HG03175 (cell line): ENCODE data around the gene STPG4.
A peak's percentile ranks its signal among the peaks of the same experiment; 100 is the strongest.
"Not testable (repeated sequence)": the region's sequence is repeated elsewhere in the genome, so short reads cannot be mapped to it uniquely, and the experiment has no call there.

Source experiments
- ATAC-seq: cut with Tn5 transposase; IDR thresholded peaks from one replicate; pipeline ENCODE4 v1.9.1; 2021; ENCODE audit warnings: mild to moderate bottlenecking, moderate library complexity; ENCODE audit not compliant: unreplicated experiment

The STPG4 gene

GRCh38 chr2:47155091-47155876, at the start of gene STPG4:
Gene STPG4 (minus strand): TSS chr2:47155308. CDS start chr2:47155251, 57 bp downstream.
- no peak for ATAC-seq

- ATAC-seq: no peak
Observed at GRCh38 chr2:47204691-47205090, 49.6 kb upstream of the STPG4 start.

GRCh38 chr2:47203995-47204394, 48.9 kb upstream of the STPG4 start:
- ATAC-seq: no peak

- no peak for ATAC-seq
Observed at GRCh38 chr2:47201224-47201623, 46.1 kb upstream of the STPG4 start.

GRCh38 chr2:47198985-47199451, 43.9 kb upstream of the STPG4 start:
- no peak for ATAC-seq

- no peak for ATAC-seq
Observed at GRCh38 chr2:47196499-47196898, 41.4 kb upstream of the STPG4 start.

GRCh38 chr2:47196046-47196445, 40.9 kb upstream of the STPG4 start:
- ATAC-seq: no peak

GRCh38 chr2:47195148-47195547, 40.0 kb upstream of the STPG4 start:
- no peak for ATAC-seq

GRCh38 chr2:47194410-47194809, 39.3 kb upstream of the STPG4 start:
- no peak for ATAC-seq

GRCh38 chr2:47193607-47194006, 38.5 kb upstream of the STPG4 start:
- no peak for ATAC-seq

GRCh38 chr2:47190188-47190881, 35.2 kb upstream of the STPG4 start:
- no peak for ATAC-seq

- ATAC-seq: no peak
Observed at GRCh38 chr2:47189635-47190034, 34.5 kb upstream of the STPG4 start.

GRCh38 chr2:47187069-47187468, 32.0 kb upstream of the STPG4 start:
- ATAC-seq: no peak

GRCh38 chr2:47186351-47186750, 31.2 kb upstream of the STPG4 start:
- ATAC-seq: no peak

GRCh38 chr2:47185098-47185497, 30.0 kb upstream of the STPG4 start:
- not testable (repeated sequence) for ATAC-seq

GRCh38 chr2:47181176-47181575, 26.1 kb upstream of the STPG4 start:
- ATAC-seq: no peak

- no peak for ATAC-seq
Observed at GRCh38 chr2:47180531-47180930, 25.4 kb upstream of the STPG4 start.

- ATAC-seq: no peak
Observed at GRCh38 chr2:47179388-47179787, 24.3 kb upstream of the STPG4 start.

GRCh38 chr2:47178341-47178740, 23.2 kb upstream of the STPG4 start:
- ATAC-seq: no peak

- peak; percentile 8 for ATAC-seq
Observed at GRCh38 chr2:47177043-47177565, 22.0 kb upstream of the STPG4 start.

GRCh38 chr2:47174733-47175361, 19.7 kb upstream of the STPG4 start:
- ATAC-seq: no peak
